ENCODE results near the gene CCNB1.

DNA sequence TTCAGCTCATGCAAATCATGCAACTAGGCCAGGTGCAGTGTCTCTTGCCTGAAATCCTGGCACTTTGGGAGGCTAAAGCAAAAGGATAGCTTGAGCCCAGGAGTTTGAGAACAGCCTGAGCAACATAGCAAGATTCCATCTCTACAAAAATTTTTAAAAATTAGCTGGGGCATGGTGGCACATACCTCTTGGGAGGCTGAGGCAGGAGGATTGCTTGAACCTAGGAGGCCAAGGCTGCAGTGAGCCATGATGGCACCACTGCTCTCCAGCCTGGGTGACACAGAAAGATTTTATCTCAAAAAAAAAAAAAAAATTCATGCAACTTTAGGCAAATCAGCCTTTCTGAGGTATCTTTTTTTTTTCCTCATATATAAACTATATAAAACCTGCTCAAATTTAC is 35.6 kb upstream of the CCNB1 start:
- no peak for TF ChIP-seq TEAD4 (IDR thresholded peaks at IDR 0.05)
- no peak for TF ChIP-seq EP300 (IDR thresholded peaks at IDR 0.05; ENCODE audit: borderline replicate concordance)

Measured in Ishikawa (cell line).